ENCODE data around the gene LAMB2. TPM values are rescaled to one million over a fixed set of nuclear protein-coding genes. Genes with fewer than 3 reads are reported as not detected.

The LAMB2 gene
- total RNA-seq, 2 experiments from 2014 or later = 0.44 TPM; not detected in 1

GRCh38 chr3:49177073-49177472 lies 44.2 kb upstream of the LAMB2 start:
- H2AFZ ChIP-seq (ENCODE audit: low read length) = no peak overlapping the region
- TF ChIP-seq CTCF (conservative IDR thresholded peaks at IDR 0.05; ENCODE audit: low read length) (no peak), EZH2phosphoT487 (IDR thresholded peaks at IDR 0.05; ENCODE audit: borderline replicate concordance, low read depth, low read length) (no peak)
- no peaks in the 10 kb centered on the region for H3K36me3 ChIP-seq (ENCODE audit: insufficient read depth, low read length)
- intact Hi-C loops (cut with micrococcal nuclease; ENCODE audit: unreplicated experiment) = no loop called here
- no peaks in the 10 kb centered on the region for H3K9me3 ChIP-seq (ENCODE audit: low read length)
- H3K27ac ChIP-seq (ENCODE audit: low read depth, low read length, poor library complexity, severe bottlenecking) = no peak overlapping the region
- POLR2A ChIA-PET = no interaction called here
- no TSS peak for BruUV-seq (replicated peaks)
- H3K79me2 ChIP-seq (ENCODE audit: insufficient read depth, low read depth, low read length) = no peaks in the 10 kb centered on the region
- H3K4me2 ChIP-seq (ENCODE audit: low read length) = no peak overlapping the region
- H4K20me1 ChIP-seq (ENCODE audit: insufficient read depth, low read length) = no peaks in the 10 kb centered on the region
- CTCF ChIA-PET (ENCODE audit: unreplicated experiment) = no interaction called here
- H3K9me2 ChIP-seq (ENCODE audit: insufficient read depth, low read length) = no peaks in the 10 kb centered on the region
- no peaks in the 10 kb centered on the region for H3K4me1 ChIP-seq (ENCODE audit: insufficient read depth, low read length, poor library complexity, severe bottlenecking)
- H3K4me3 ChIP-seq (ENCODE audit: low read depth, low read length, poor library complexity, severe bottlenecking) = no peak overlapping the region
- DNase-seq (ENCODE audit: low spot score) = no peak

GRCh38 chr3:49175530-49175929 lies 42.7 kb upstream of the LAMB2 start:
- Histone ChIP-seq H4K20me1 (ENCODE audit: insufficient read depth, low read length) (no peaks in the 10 kb centered on the region), H3K4me2 (ENCODE audit: low read length) (no peak overlapping the region), H3K9me2 (ENCODE audit: insufficient read depth, low read length) (no peaks in the 10 kb centered on the region), H3K79me2 (ENCODE audit: insufficient read depth, low read depth, low read length) (no peaks in the 10 kb centered on the region), H3K9me3 (ENCODE audit: low read length) (no peaks in the 10 kb centered on the region), H3K4me1 (ENCODE audit: insufficient read depth, low read length, poor library complexity, severe bottlenecking) (peaks cover 6% of the 10 kb centered on the region), H3K4me3 (ENCODE audit: low read depth, low read length, poor library complexity, severe bottlenecking) (no peak overlapping the region), H2AFZ (ENCODE audit: low read length) (no peak overlapping the region), H3K27ac (ENCODE audit: low read depth, low read length, poor library complexity, severe bottlenecking) (no peak overlapping the region), H3K36me3 (ENCODE audit: insufficient read depth, low read length) (no peaks in the 10 kb centered on the region)
- no TSS peak for BruUV-seq (replicated peaks)
- CTCF ChIA-PET (ENCODE audit: unreplicated experiment) = interaction anchor here (0.5 to 0.6 kb wide), 2 partner anchors 98 to 993 kb away, joined by 3 read pairs; no protein-coding TSS in a partner anchor
- DNase-seq (ENCODE audit: low spot score) = no peak
- POLR2A ChIA-PET = interaction anchor here (0.6 kb wide), 1 partner anchor 83 kb away, joined by 3 read pairs; no protein-coding TSS in a partner anchor
- TF ChIP-seq EZH2phosphoT487 (IDR thresholded peaks at IDR 0.05; ENCODE audit: borderline replicate concordance, low read depth, low read length) = no peak
- TF ChIP-seq CTCF (conservative IDR thresholded peaks at IDR 0.05; ENCODE audit: low read length) = no peak
- intact Hi-C loops (cut with micrococcal nuclease; ENCODE audit: unreplicated experiment) = no loop called here

GRCh38 chr3:49174397-49174985 lies 41.6 kb upstream of the LAMB2 start:
- no peak for DNase-seq (ENCODE audit: low spot score)
- Histone ChIP-seq H3K9me3 (ENCODE audit: low read length) (no peaks in the 10 kb centered on the region), H3K4me2 (ENCODE audit: low read length) (no peak overlapping the region), H3K79me2 (ENCODE audit: insufficient read depth, low read depth, low read length) (no peaks in the 10 kb centered on the region), H3K9me2 (ENCODE audit: insufficient read depth, low read length) (no peaks in the 10 kb centered on the region), H3K36me3 (ENCODE audit: insufficient read depth, low read length) (no peaks in the 10 kb centered on the region), H3K27ac (ENCODE audit: low read depth, low read length, poor library complexity, severe bottlenecking) (no peak overlapping the region), H4K20me1 (ENCODE audit: insufficient read depth, low read length) (no peaks in the 10 kb centered on the region), H3K4me1 (ENCODE audit: insufficient read depth, low read length, poor library complexity, severe bottlenecking) (peaks cover 6% of the 10 kb centered on the region), H2AFZ (ENCODE audit: low read length) (no peak overlapping the region), H3K4me3 (ENCODE audit: low read depth, low read length, poor library complexity, severe bottlenecking) (no peak overlapping the region)
- BruUV-seq (replicated peaks) = no TSS peak
- TF ChIP-seq EZH2phosphoT487 (IDR thresholded peaks at IDR 0.05; ENCODE audit: borderline replicate concordance, low read depth, low read length) (no peak), CTCF (conservative IDR thresholded peaks at IDR 0.05; ENCODE audit: low read length) (no peak)
- ChIA-PET CTCF (ENCODE audit: unreplicated experiment) (no interaction called here), POLR2A (no interaction called here)
- intact Hi-C loops (cut with micrococcal nuclease; ENCODE audit: unreplicated experiment) = no loop called here

All from OCI-LY7 (cell line).